H1 (cell line): ENCODE results near the gene C19orf85. TPM values are rescaled to one million over a fixed set of nuclear protein-coding genes. Genes with fewer than 3 reads are reported as not detected.

Experiments
- BRCA1 ChIP-seq: IDR thresholded peaks from 2 replicates; pipeline ENCODE4 v1.6.1; 2012; ENCODE audit warnings: low read depth, low read length, improper control_type of control experiment
- polyA plus RNA-seq, 7 experiments: library from polyadenylated mRNA; depleted of rRNA in 3 of 7; stranded (reverse) in 5 of 7; unstranded in 2 of 7; fragments of >200 nt in 5 of 7; fragments of 200-250 nt in 2 of 7; gene quantifications; 1 replicate in 5 of 7; 2 replicates in 1 of 7; 4 replicates in 1 of 7; pipeline versions ENCODE4 v1.2.1 to v1.2.3, GENCODE V29; 2011 to 2013; ENCODE audit warnings: missing spikeins in 2 of 7, mixed read lengths in 2 of 7
- total RNA-seq: library from RNA; stranded (reverse); fragmentation: NEBNext Ultra II Directional; extraction: Animal tissue kit (Norgen Biotek cat#: 25700); gene quantifications from 2 replicates; pipeline ENCODE4 v1.2.1, GENCODE V29; 2021

C19orf85 gene
- total and polyA plus RNA-seq, 2 of the 8 experiments (the other 6 are each of a cell fraction or from before 2014, with no cell fraction given) = 2.2 to 3.2 TPM

DNA sequence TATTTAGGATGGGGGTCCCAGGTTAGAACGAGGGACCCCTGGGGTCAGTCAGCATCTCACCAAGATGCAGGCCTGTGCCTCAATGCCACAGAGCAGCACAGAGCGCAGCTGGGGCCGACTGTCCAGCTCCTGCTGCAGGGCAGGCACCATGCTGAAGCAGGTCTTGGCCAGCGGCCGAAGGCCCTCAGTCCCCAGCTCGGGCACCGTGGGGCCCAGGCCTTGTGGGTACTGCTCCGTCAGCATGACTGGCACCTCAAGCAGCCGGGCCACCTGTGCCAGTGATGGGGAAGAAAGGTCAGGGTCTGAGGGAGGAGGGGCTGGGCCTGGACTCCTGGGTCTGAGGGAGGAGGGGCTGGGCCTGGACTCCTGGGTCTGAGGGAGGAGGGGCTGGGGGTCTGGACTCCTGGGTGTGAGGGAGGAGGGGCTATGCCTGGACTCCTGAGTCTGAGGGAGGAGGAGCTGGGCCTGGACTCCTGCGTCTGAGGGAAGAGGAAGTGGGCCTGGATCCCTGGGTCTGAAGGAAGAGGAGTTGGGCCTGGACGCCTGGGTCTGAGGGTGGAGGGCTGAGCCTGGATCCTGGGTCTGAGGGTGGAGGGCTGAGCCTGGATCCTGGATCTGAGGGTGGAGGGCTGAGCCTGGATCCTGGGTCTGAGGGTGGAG, 8.8 kb downstream of the C19orf85 start (continued):
- TF ChIP-seq BRCA1 = no peak
